Anterior cingulate cortex (tissue), 58 donors: ENCODE results near the gene DLX6.

Source experiments
- DNase-seq, 58 donors: peaks; one replicate each; lab custom pipeline; 2025; lab: John Stamatoyannopoulos, UW

Gene DLX6

GRCh38 chr7:96993980-96994379, 11.4 kb upstream of the DLX6 start:
- DNase-seq, result no peak

- DNase-seq, result no peak
Measured at GRCh38 chr7:96995406-96996110, 9.8 kb upstream of the DLX6 start.

- DNase-seq, result no peak
Measured at GRCh38 chr7:96996111-96996957, 9.0 kb upstream of the DLX6 start.

GRCh38 chr7:96996958-96997511, 8.3 kb upstream of the DLX6 start:
- DNase-seq, result no peak

- DNase-seq, result no peak
Measured at GRCh38 chr7:96997512-96998032, 7.8 kb upstream of the DLX6 start.

GRCh38 chr7:96998333-96998732, 7.0 kb upstream of the DLX6 start:
- DNase-seq, result no peak

GRCh38 chr7:96998744-96999143, 6.6 kb upstream of the DLX6 start:
- DNase-seq, result no peak

GRCh38 chr7:97001221-97001620, 4.1 kb upstream of the DLX6 start:
- DNase-seq, result no peak

- DNase-seq, result no peak
Measured at GRCh38 chr7:97001656-97002554, 3.4 kb upstream of the DLX6 start.

GRCh38 chr7:97002555-97003261, 2.6 kb upstream of the DLX6 start:
- DNase-seq, result no peak

- no peak for DNase-seq
Measured at GRCh38 chr7:97003262-97004246, 1.8 kb upstream of the DLX6 start.

GRCh38 chr7:97004247-97005182, 838 bp upstream of the DLX6 start:
- no peak for DNase-seq

- peak in 1 of 58 donors; percentile 35 for DNase-seq
Measured at GRCh38 chr7:97006055-97006815, 882 bp downstream of the DLX6 start.

- DNase-seq, result no peak
Measured at GRCh38 chr7:97006816-97007582, 1.6 kb downstream of the DLX6 start.

- no peak for DNase-seq
Measured at GRCh38 chr7:97007583-97007861, 2.2 kb downstream of the DLX6 start.
